IMR-90 (cell line): ENCODE results near the gene GOT1. TPM values are rescaled to one million over a fixed set of nuclear protein-coding genes. Genes with fewer than 3 reads are reported as not detected.

Experiments
- ATAC-seq: fragments of 200-7000 bp; cut with Tn5 transposase; 2 replicates; pipeline ENCODE4 v1.9.1; 2020; ENCODE audit warnings: low read depth, mild to moderate bottlenecking, moderate library complexity
- BruUV-seq: library from RNA; stranded (reverse); fragments of 400-500 nt; replicated peaks from 2 replicates; lab custom pipeline; 2021; lab: Mats Ljungman, UMichigan
- CTCF ChIA-PET: fragments of 300-600 bp; formaldehyde crosslinking; extraction: SDS; loops from one replicate; lab custom pipeline; 2021; ENCODE audit warnings: antibody characterized with exemption; lab: Yijun Ruan, JAX
- POLR2A ChIA-PET: fragments of 300-600 bp; sonication (Branson Sonifier 250); formaldehyde crosslinking; loops from one replicate; lab custom pipeline; 2022; ENCODE audit warnings: antibody characterized with exemption; ENCODE audit not compliant: unreplicated experiment; lab: Charles Lee
- DNase-seq: peaks from one replicate; pipeline ENCODE4 v3.0.0; 2013
- H2AFZ ChIP-seq: replicated peaks from 2 replicates; pipeline ENCODE3; 2013; ENCODE audit warnings: low read length, mild to moderate bottlenecking; ENCODE audit not compliant: poor library complexity
- H2AK5ac ChIP-seq: 2 replicates; pipeline ENCODE4 v1.6.1; 2013; ENCODE audit warnings: low read depth, low read length, inconsistent platforms
- H2AK9ac ChIP-seq: replicated peaks from 2 replicates; pipeline ENCODE3; 2013; ENCODE audit warnings: mild to moderate bottlenecking, low read depth, low read length, moderate library complexity; ENCODE audit not compliant: poor library complexity
- H2BK120ac ChIP-seq: 2 replicates; pipeline ENCODE4 v1.6.1; 2013; ENCODE audit warnings: low read depth, low read length, inconsistent platforms
- H2BK15ac ChIP-seq: 3 replicates; pipeline ENCODE4 v1.6.1; 2013; ENCODE audit warnings: low read depth, low read length, inconsistent platforms
- H2BK20ac ChIP-seq: 2 replicates; pipeline ENCODE4 v1.6.1; 2013; ENCODE audit warnings: low read depth, mild to moderate bottlenecking, inconsistent platforms, low read length, moderate library complexity
- H2BK5ac ChIP-seq: 2 replicates; pipeline ENCODE4 v1.6.1; 2013; ENCODE audit warnings: mild to moderate bottlenecking, low read depth, low read length, inconsistent platforms; ENCODE audit not compliant: poor library complexity, severe bottlenecking
- H3K14ac ChIP-seq: replicated peaks from 2 replicates; pipeline ENCODE4 v1.6.1; 2013; ENCODE audit warnings: low read depth, low read length, inconsistent platforms
- H3K18ac ChIP-seq: 2 replicates; pipeline ENCODE4 v1.6.1; 2013; ENCODE audit warnings: low read depth, low read length, control low read depth
- H3K23ac ChIP-seq: 2 replicates; pipeline ENCODE4 v1.6.1; 2013; ENCODE audit warnings: low read depth, low read length, inconsistent platforms
- H3K27ac ChIP-seq: 2 replicates; pipeline ENCODE4 v1.5.1; 2013; ENCODE audit warnings: mild to moderate bottlenecking, control low read depth, low read length; ENCODE audit not compliant: insufficient read depth
- H3K27me3 ChIP-seq: 2 replicates; pipeline ENCODE4 v1.6.1; 2013; ENCODE audit warnings: low read length; ENCODE audit not compliant: control insufficient read depth, insufficient read depth
- H3K36me3 ChIP-seq: 2 replicates; pipeline ENCODE4 v1.6.1; 2013; ENCODE audit warnings: low read length, mixed read lengths; ENCODE audit not compliant: control insufficient read depth, insufficient read depth
- H3K4ac ChIP-seq: 2 replicates; pipeline ENCODE4 v1.6.1; 2013; ENCODE audit warnings: low read depth, low read length, inconsistent platforms
- H3K4me1 ChIP-seq: 2 replicates; pipeline ENCODE4 v1.6.1; 2013; ENCODE audit warnings: low read length, mixed read lengths; ENCODE audit not compliant: control insufficient read depth, insufficient read depth
- H3K4me2 ChIP-seq: 2 replicates; pipeline ENCODE4 v1.6.1; 2013; ENCODE audit warnings: low read depth, mild to moderate bottlenecking, control low read depth, low read length, moderate library complexity
- H3K4me3 ChIP-seq: 2 replicates; pipeline ENCODE4 v1.5.1; 2013; ENCODE audit warnings: low read depth, mild to moderate bottlenecking, control low read depth, low read length, moderate library complexity; ENCODE audit not compliant: insufficient read depth
- H3K56ac ChIP-seq: 2 replicates; pipeline ENCODE4 v1.6.1; 2013; ENCODE audit warnings: low read length, inconsistent platforms; ENCODE audit not compliant: insufficient read depth; ENCODE audit errors: extremely low read depth
- H3K79me1 ChIP-seq, 2 experiments: 2 replicates each; pipeline ENCODE4 v1.6.1; 2013; ENCODE audit warnings: low read length in 2 of 2, inconsistent platforms in 1 of 2, low read depth in 1 of 2
- H3K9ac ChIP-seq: 2 replicates; pipeline ENCODE4 v1.6.1; 2013; ENCODE audit warnings: low read depth, low read length, control low read depth
- H3K9me1 ChIP-seq: 2 replicates; pipeline ENCODE4 v1.6.1; 2013; ENCODE audit warnings: low read length, inconsistent platforms; ENCODE audit not compliant: insufficient read depth
- H3K9me3 ChIP-seq: 2 replicates; pipeline ENCODE4 v1.6.1; 2013; ENCODE audit warnings: low read length; ENCODE audit not compliant: control insufficient read depth, insufficient read depth
- H4K20me1 ChIP-seq: 2 replicates; pipeline ENCODE4 v1.6.1; 2013; ENCODE audit warnings: low read length, inconsistent platforms; ENCODE audit not compliant: insufficient read depth
- H4K5ac ChIP-seq: 2 replicates; pipeline ENCODE4 v1.6.1; 2013; ENCODE audit warnings: mild to moderate bottlenecking, low read depth, low read length, control low read depth
- H4K8ac ChIP-seq, 2 experiments: 2 replicates each; pipeline ENCODE4 v1.6.1; 2013; ENCODE audit warnings: low read depth in 2 of 2, low read length in 2 of 2, control low read depth in 1 of 2, inconsistent platforms in 1 of 2
- H4K91ac ChIP-seq: 2 replicates; pipeline ENCODE4 v1.6.1; 2013; ENCODE audit warnings: low read depth, low read length, inconsistent platforms; ENCODE audit not compliant: insufficient read depth
- BHLHE40 ChIP-seq: fragments of 150-350 bp; IDR thresholded peaks from 2 replicates; pipeline ENCODE4 v1.6.1; 2016; ENCODE audit warnings: mild to moderate bottlenecking, low read depth, low read length
- CEBPB ChIP-seq: IDR thresholded peaks from 2 replicates; pipeline ENCODE4 v1.6.1; 2012; ENCODE audit warnings: low read depth, low read length, improper control_type of control experiment
- CHD1 ChIP-seq: IDR thresholded peaks from 2 replicates; pipeline ENCODE4 v1.6.1; 2012; ENCODE audit warnings: low read depth, low read length, improper control_type of control experiment
- FOS ChIP-seq: fragments of 150-350 bp; IDR thresholded peaks from 2 replicates; pipeline ENCODE4 v1.6.1; 2016; ENCODE audit warnings: low read depth, low read length
- MAFK ChIP-seq: IDR thresholded peaks from 2 replicates; pipeline ENCODE4 v1.6.1; 2012; ENCODE audit warnings: low read depth, low read length, improper control_type of control experiment
- MAZ ChIP-seq: IDR thresholded peaks from 2 replicates; pipeline ENCODE4 v1.6.1; 2012; ENCODE audit warnings: low read depth, mild to moderate bottlenecking, low read length, improper control_type of control experiment, moderate library complexity, borderline replicate concordance
- MXI1 ChIP-seq: IDR thresholded peaks from 2 replicates; pipeline ENCODE4 v1.6.1; 2012; ENCODE audit warnings: low read depth, mild to moderate bottlenecking, low read length, moderate library complexity, borderline replicate concordance
- NFE2L2 ChIP-seq: fragments of 150-350 bp; IDR thresholded peaks from 2 replicates; pipeline ENCODE4 v1.6.1; 2016; ENCODE audit warnings: low read depth, mild to moderate bottlenecking, low read length
- POLR2A ChIP-seq: IDR thresholded peaks from 2 replicates; pipeline ENCODE4 v1.6.1; 2012; ENCODE audit warnings: mild to moderate bottlenecking, low read depth, low read length
- RAD21 ChIP-seq: IDR thresholded peaks from 2 replicates; pipeline ENCODE4 v1.6.1; 2012; ENCODE audit warnings: low read length, improper control_type of control experiment
- RCOR1 ChIP-seq: IDR thresholded peaks from 2 replicates; pipeline ENCODE4 v1.6.1; 2012; ENCODE audit warnings: mild to moderate bottlenecking, low read length, improper control_type of control experiment; ENCODE audit not compliant: insufficient replicate concordance
- RFX5 ChIP-seq: IDR thresholded peaks from 2 replicates; pipeline ENCODE4 v1.8.0; 2012; ENCODE audit warnings: low read depth, mild to moderate bottlenecking, low read length, moderate library complexity
- SMC3 ChIP-seq: fragments of 150-350 bp; IDR thresholded peaks from 2 replicates; pipeline ENCODE4 v1.6.1; 2016; ENCODE audit warnings: low read depth, mild to moderate bottlenecking, antibody characterized with exemption, low read length, moderate library complexity
- USF2 ChIP-seq: fragments of 150-350 bp; IDR thresholded peaks from 2 replicates; pipeline ENCODE4 v1.6.1; 2017; ENCODE audit warnings: mild to moderate bottlenecking, antibody characterized with exemption, low read length, low read depth
- WGBS, 2 experiments: methylation state at CpG; one replicate each; pipeline versions ENCODE4 v1.1.5 to v1.1.7; 2013; ENCODE audit warnings: missing lambda C conversion rate in 2 of 2; ENCODE audit not compliant: insufficient read length in 1 of 2; ENCODE audit errors: extremely low coverage in 2 of 2; 5-methylcytosine and 5-hydroxymethylcytosine counted together
- dilution Hi-C: fragments of 300-500 bp; cut with HindIII; formaldehyde crosslinking; loops from one replicate; pipeline ENCODE4 v1.14.3; 2018; ENCODE audit warnings: low sequenced_read_pairs; ENCODE audit not compliant: unreplicated experiment
- in situ Hi-C: fragments of 300-500 bp; cut with MboI; formaldehyde crosslinking; loops from 3 replicates; pipeline ENCODE4 v1.14.3; 2019; ENCODE audit warnings: low sequenced_read_pairs, inconsistent platforms, mixed read lengths
- intact Hi-C: fragments of 100-400 bp; cut with micrococcal nuclease; formaldehyde crosslinking; loops from 2 replicates; pipeline ENCODE4 v1.10.0; 2022
- polyA plus RNA-seq, 3 experiments: library from polyadenylated mRNA; depleted of rRNA; stranded (reverse); fragments of >200 nt; gene quantifications; 2 replicates each; pipeline ENCODE4 v1.2.3, GENCODE V29; 2012; ENCODE audit warnings: low replicate concordance in 1 of 3
- total RNA-seq: library from RNA; depleted of rRNA; stranded (reverse); fragments of >200 nt; gene quantifications from 2 replicates; pipeline ENCODE4 v1.2.3, GENCODE V29; 2012
- TF ChIP-seq, protein P1 (sequence below): conservative IDR thresholded peaks from 2 replicates; pipeline ENCODE4 v1.5.1; 2012; ENCODE audit warnings: mild to moderate bottlenecking, low read depth, low read length, improper control_type of control experiment
- TF ChIP-seq, protein P2 (sequence below): fragments of 150-350 bp; IDR thresholded peaks from 2 replicates; pipeline ENCODE4 v1.6.1; 2016; ENCODE audit warnings: low read depth, mild to moderate bottlenecking, low read length, moderate library complexity, borderline replicate concordance

Gene GOT1
- total and polyA plus RNA-seq, 2 of the 4 experiments (the other 2 are of a cell fraction): 29.4 to 46.1 TPM

DNA sequence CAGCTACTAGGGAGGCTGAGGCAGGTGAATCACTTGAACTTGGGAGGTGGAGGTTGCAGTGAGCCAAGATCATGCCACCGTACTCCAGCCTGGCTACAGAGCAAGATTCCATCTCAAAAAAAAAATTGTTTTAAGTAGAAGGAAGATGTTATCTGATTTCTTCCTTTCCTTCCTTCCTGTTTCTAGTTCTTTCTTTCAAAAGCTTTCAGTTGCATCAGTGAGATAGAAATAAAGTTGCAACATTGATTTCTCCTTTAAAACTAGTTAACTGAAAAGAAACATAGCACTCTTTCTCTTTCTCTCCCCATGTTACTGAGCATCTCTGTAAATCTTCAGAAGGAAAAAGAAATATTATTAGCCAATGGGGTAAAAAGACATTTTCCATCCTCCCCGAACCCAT, 63.8 kb downstream of the GOT1 start:
- Histone ChIP-seq H3K4me3 (no peak overlapping the region), H3K4ac (no peak overlapping the region), H3K4me2 (no peak overlapping the region), H2BK120ac (no peak overlapping the region), H4K20me1 (no peaks in the 10 kb centered on the region), H2BK15ac (no peak overlapping the region), H3K9me3 (no peaks in the 10 kb centered on the region), H2BK20ac (no peak overlapping the region), H3K56ac (no peak overlapping the region), H3K9me1 (0 out of 2 replicates have a peak, but pooled peaks cover 8% of the 10 kb centered on the region), H4K8ac (no peak overlapping the region), H3K18ac (no peak overlapping the region), H3K79me1 (no peaks in the 10 kb centered on the region), H4K91ac (no peak overlapping the region), H2AFZ (no peak overlapping the region), H3K27me3 (no peaks in the 10 kb centered on the region), H3K9ac (no peak overlapping the region), H3K23ac (no peak overlapping the region), H4K5ac (no peak overlapping the region), H2BK5ac (no peak overlapping the region), H3K4me1 (peaks cover 6% of the 10 kb centered on the region; the same call in 1 of the 2 replicates), H3K36me3 (no peaks in the 10 kb centered on the region), H2AK5ac (no peak overlapping the region), H2AK9ac (no peak overlapping the region), H3K14ac (no peak overlapping the region), H3K27ac (no peak overlapping the region)
- in situ Hi-C loops: no loop called here
- ATAC-seq: no peak
- ChIA-PET CTCF (no interaction called here), POLR2A (no interaction called here)
- no TSS peak for BruUV-seq
- intact Hi-C loops: no loop called here
- no peak for DNase-seq
- WGBS, 2 experiments: no CpG with 5 or more reads among the region's 2 CpGs
- TF ChIP-seq RAD21 (no peak), USF2 (no peak), SMC3 (no peak), FOS (no peak), CHD1 (no peak), NFE2L2 (no peak), RFX5 (no peak), MAZ (no peak), MXI1 (no peak), POLR2A (no peak), BHLHE40 (no peak), RCOR1 (no peak), MAFK (no peak), CEBPB (no peak)
- TF ChIP-seq, protein P1, sequence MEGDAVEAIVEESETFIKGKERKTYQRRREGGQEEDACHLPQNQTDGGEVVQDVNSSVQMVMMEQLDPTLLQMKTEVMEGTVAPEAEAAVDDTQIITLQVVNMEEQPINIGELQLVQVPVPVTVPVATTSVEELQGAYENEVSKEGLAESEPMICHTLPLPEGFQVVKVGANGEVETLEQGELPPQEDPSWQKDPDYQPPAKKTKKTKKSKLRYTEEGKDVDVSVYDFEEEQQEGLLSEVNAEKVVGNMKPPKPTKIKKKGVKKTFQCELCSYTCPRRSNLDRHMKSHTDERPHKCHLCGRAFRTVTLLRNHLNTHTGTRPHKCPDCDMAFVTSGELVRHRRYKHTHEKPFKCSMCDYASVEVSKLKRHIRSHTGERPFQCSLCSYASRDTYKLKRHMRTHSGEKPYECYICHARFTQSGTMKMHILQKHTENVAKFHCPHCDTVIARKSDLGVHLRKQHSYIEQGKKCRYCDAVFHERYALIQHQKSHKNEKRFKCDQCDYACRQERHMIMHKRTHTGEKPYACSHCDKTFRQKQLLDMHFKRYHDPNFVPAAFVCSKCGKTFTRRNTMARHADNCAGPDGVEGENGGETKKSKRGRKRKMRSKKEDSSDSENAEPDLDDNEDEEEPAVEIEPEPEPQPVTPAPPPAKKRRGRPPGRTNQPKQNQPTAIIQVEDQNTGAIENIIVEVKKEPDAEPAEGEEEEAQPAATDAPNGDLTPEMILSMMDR: no peak
- TF ChIP-seq, protein P2, sequence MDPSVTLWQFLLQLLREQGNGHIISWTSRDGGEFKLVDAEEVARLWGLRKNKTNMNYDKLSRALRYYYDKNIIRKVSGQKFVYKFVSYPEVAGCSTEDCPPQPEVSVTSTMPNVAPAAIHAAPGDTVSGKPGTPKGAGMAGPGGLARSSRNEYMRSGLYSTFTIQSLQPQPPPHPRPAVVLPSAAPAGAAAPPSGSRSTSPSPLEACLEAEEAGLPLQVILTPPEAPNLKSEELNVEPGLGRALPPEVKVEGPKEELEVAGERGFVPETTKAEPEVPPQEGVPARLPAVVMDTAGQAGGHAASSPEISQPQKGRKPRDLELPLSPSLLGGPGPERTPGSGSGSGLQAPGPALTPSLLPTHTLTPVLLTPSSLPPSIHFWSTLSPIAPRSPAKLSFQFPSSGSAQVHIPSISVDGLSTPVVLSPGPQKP: no peak
- dilution Hi-C loops: no loop called here
